HUES48 (cell line): ENCODE measurements around the gene F2RL1.

Source experiments
- H3K27ac ChIP-seq: one replicate; pipeline ENCODE4 v1.7.0; 2013; ENCODE audit warnings: low read depth, low read length, inconsistent platforms
- H3K27me3 ChIP-seq: 2 replicates; pipeline ENCODE4 v1.6.1; 2013; ENCODE audit warnings: mild to moderate bottlenecking, low read length; ENCODE audit not compliant: control insufficient read depth, insufficient read depth
- H3K36me3 ChIP-seq: 2 replicates; pipeline ENCODE4 v1.6.1; 2013; ENCODE audit warnings: low read length; ENCODE audit not compliant: control insufficient read depth, insufficient read depth
- H3K4me1 ChIP-seq: 2 replicates; pipeline ENCODE4 v1.6.1; 2013; ENCODE audit warnings: mild to moderate bottlenecking, low read length; ENCODE audit not compliant: control insufficient read depth, insufficient read depth
- H3K4me3 ChIP-seq: 2 replicates; pipeline ENCODE4 v1.5.1; 2013; ENCODE audit warnings: mild to moderate bottlenecking, low read depth, low read length
- H3K9ac ChIP-seq: 2 replicates; pipeline ENCODE4 v1.6.1; 2013; ENCODE audit warnings: mild to moderate bottlenecking, low read depth, low read length, moderate library complexity
- H3K9me3 ChIP-seq: 2 replicates; pipeline ENCODE4 v1.6.1; 2013; ENCODE audit warnings: low read length; ENCODE audit not compliant: control insufficient read depth, insufficient read depth

F2RL1 gene

GRCh38 chr5:76789991-76790581 lies 28.7 kb upstream of the F2RL1 start:
- H3K9ac ChIP-seq, result no peak overlapping the region
- no peak overlapping the region for H3K4me3 ChIP-seq
- H3K9me3 ChIP-seq, result no peaks in the 10 kb centered on the region; the same call in 1 of the 2 replicates
- peak overlapping the region; percentile 82 for H3K27ac ChIP-seq
- no peaks in the 10 kb centered on the region for H3K27me3 ChIP-seq
- no peaks in the 10 kb centered on the region for H3K36me3 ChIP-seq
- H3K4me1 ChIP-seq, result no peaks in the 10 kb centered on the region

- no peak overlapping the region for H3K9ac ChIP-seq
- peak overlapping the region; percentile 82 for H3K27ac ChIP-seq
- H3K27me3 ChIP-seq, result no peaks in the 10 kb centered on the region
- no peak overlapping the region for H3K4me3 ChIP-seq
- no peaks in the 10 kb centered on the region; the same call in 1 of the 2 replicates for H3K9me3 ChIP-seq
- no peaks in the 10 kb centered on the region for H3K4me1 ChIP-seq
- H3K36me3 ChIP-seq, result no peaks in the 10 kb centered on the region
Observed at GRCh38 chr5:76790632-76791290, 28.1 kb upstream of the F2RL1 start.

GRCh38 chr5:76791461-76791860 lies 27.4 kb upstream of the F2RL1 start:
- H3K27ac ChIP-seq, result peak overlapping the region; percentile 82

DNA sequence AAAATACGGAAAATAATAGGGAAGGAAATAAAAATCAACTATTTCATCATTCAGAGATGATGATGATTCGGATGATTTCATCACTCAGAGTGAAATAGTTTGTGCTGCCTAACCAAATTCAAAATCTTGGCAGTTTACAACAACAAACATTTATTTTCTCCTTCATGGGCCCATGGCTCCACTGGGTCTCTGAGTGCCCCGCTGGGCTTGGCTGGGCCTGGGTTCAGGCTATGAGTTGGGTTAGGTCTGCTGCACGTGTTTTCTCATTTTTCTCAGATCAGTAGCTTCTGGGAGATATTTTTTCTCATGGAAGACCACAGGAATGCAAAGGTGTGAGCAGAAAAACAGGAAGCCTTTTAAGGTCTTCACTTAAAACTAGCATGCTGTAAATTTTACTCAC lies 24.0 kb upstream of the F2RL1 start:
- Histone ChIP-seq H3K9ac (no peak overlapping the region), H3K9me3 (no peaks in the 10 kb centered on the region), H3K4me1 (no peaks in the 10 kb centered on the region), H3K27me3 (no peaks in the 10 kb centered on the region), H3K36me3 (no peaks in the 10 kb centered on the region), H3K27ac (no peak overlapping the region), H3K4me3 (no peak overlapping the region)

More at GRCh38 chr5:76791461-76791860, 27.4 kb upstream of the F2RL1 start:
- H3K9me3 ChIP-seq, result no peaks in the 10 kb centered on the region; the same call in 1 of the 2 replicates
- no peaks in the 10 kb centered on the region for H3K27me3 ChIP-seq
- H3K4me1 ChIP-seq, result no peaks in the 10 kb centered on the region
- no peak overlapping the region for H3K9ac ChIP-seq
- no peaks in the 10 kb centered on the region for H3K36me3 ChIP-seq
- no peak overlapping the region for H3K4me3 ChIP-seq

- H3K9ac ChIP-seq, result no peak overlapping the region
- H3K4me3 ChIP-seq, result no peak overlapping the region
- H3K27me3 ChIP-seq, result no peaks in the 10 kb centered on the region
- no peaks in the 10 kb centered on the region for H3K9me3 ChIP-seq
- H3K27ac ChIP-seq, result no peak overlapping the region
- H3K36me3 ChIP-seq, result no peaks in the 10 kb centered on the region
- H3K4me1 ChIP-seq, result no peaks in the 10 kb centered on the region
Observed at GRCh38 chr5:76799588-76799987, 19.2 kb upstream of the F2RL1 start.

DNA sequence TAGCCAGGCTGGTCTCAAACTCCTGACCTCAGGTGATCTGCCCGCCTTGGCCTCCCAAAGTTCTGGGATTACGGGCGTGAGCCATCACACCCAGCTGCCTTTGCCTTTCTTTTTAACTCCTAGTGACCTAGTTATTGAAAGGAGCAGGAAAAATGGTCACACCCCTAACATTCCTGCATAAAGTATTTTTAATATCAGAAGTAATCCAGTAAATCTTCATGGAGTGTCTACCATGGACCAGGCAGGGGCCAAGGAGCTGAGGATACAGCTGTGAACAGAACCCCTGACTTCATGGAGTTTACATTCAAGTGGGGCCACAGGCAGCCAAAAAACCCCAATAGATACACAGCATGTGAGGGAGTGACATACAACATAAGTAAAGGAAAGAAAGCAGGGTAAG lies 18.3 kb upstream of the F2RL1 start:
- no peak overlapping the region for H3K9ac ChIP-seq
- H3K9me3 ChIP-seq, result no peaks in the 10 kb centered on the region
- no peak overlapping the region for H3K27ac ChIP-seq
- no peaks in the 10 kb centered on the region for H3K27me3 ChIP-seq
- H3K36me3 ChIP-seq, result no peaks in the 10 kb centered on the region
- H3K4me3 ChIP-seq, result no peak overlapping the region
- peaks cover 2% of the 10 kb centered on the region; the same call in 1 of the 2 replicates for H3K4me1 ChIP-seq

GRCh38 chr5:76801159-76801802 lies 17.5 kb upstream of the F2RL1 start:
- no peak overlapping the region for H3K27ac ChIP-seq

DNA sequence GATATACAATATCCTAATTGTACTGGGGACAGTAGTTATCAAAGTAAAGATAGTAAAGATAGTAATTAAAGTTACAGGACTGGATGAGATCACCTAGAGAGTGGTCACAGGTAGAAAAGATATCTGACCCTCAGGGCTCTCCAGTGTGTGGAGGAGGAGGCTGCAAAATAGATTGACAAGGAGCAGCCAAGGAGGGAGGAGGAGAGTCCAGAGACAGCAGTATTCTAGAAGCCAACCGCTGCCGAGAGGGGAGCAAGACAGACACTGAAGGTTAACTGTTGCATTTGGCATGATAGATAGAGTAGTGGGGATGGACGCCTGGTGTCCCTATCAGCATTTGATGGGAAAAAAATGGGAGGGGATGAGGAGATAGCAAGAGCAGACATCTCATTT lies 17.0 kb upstream of the F2RL1 start:
- no peak overlapping the region for H3K9ac ChIP-seq
- no peaks in the 10 kb centered on the region for H3K9me3 ChIP-seq
- H3K27ac ChIP-seq, result no peak overlapping the region
- peaks cover 12% of the 10 kb centered on the region for H3K4me1 ChIP-seq
- H3K27me3 ChIP-seq, result no peaks in the 10 kb centered on the region
- no peaks in the 10 kb centered on the region for H3K36me3 ChIP-seq
- H3K4me3 ChIP-seq, result no peak overlapping the region

More at GRCh38 chr5:76801159-76801802, 17.5 kb upstream of the F2RL1 start:
- H3K9ac ChIP-seq, result no peak overlapping the region
- H3K9me3 ChIP-seq, result no peaks in the 10 kb centered on the region
- no peaks in the 10 kb centered on the region for H3K36me3 ChIP-seq
- H3K27me3 ChIP-seq, result no peaks in the 10 kb centered on the region
- H3K4me1 ChIP-seq, result peaks cover 9% of the 10 kb centered on the region
- no peak overlapping the region for H3K4me3 ChIP-seq

- Histone ChIP-seq H3K27ac (peak overlapping the region; percentile 42), H3K9me3 (no peaks in the 10 kb centered on the region), H3K9ac (no peak overlapping the region), H3K4me3 (no peak overlapping the region), H3K4me1 (peaks cover 34% of the 10 kb centered on the region), H3K27me3 (no peaks in the 10 kb centered on the region), H3K36me3 (no peaks in the 10 kb centered on the region)
Observed at GRCh38 chr5:76804266-76804665, 14.6 kb upstream of the F2RL1 start.

DNA sequence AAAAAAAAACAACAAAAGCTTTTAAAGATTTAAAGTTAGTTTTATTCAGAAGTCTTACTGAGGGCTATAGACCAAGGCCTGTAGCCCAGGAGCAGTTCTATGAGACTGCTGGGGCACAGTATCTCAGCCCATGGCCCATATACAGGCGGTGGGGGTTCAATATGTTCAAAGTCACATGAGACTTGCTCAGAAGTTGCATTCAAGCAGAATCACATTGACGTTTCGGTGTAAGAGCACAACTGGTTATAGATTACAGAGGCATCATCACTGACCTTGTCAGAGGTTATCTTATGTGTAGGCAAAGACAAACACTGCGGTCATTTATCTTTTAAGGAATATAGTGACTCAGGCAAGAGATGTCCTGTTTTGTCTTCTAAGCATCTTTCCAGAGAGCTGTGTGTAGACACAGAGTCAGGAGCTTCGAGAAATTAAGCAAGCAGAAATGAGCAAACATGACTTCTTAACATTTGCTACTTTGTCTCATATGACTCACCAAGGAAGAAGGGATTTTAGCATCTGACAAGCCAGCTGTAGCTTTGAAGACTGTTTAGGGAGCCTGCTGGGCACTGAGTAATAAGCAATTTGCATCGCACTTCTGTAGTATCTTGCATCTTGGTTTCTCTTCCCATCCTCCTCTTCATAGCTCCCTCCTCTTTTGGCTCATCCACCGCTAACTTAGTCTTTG lies 12.9 kb upstream of the F2RL1 start:
- H3K9ac ChIP-seq, result 0 out of 2 replicates have a peak overlapping the region, but pooled peaks have one; percentile 7
- no peaks in the 10 kb centered on the region for H3K27me3 ChIP-seq
- H3K4me3 ChIP-seq, result peak overlapping the region; percentile 44
- H3K9me3 ChIP-seq, result 0 out of 2 replicates have a peak, but pooled peaks cover 5% of the 10 kb centered on the region
- H3K27ac ChIP-seq, result peak overlapping the region; percentile 98
- H3K36me3 ChIP-seq, result no peaks in the 10 kb centered on the region
- peaks cover 36% of the 10 kb centered on the region for H3K4me1 ChIP-seq
